NCI-H446 treated with DMSO at 0.1 percent for 48 hours (cell line): ENCODE results near the gene WDR70.
"Not testable (repeated sequence)": the region's sequence is repeated elsewhere in the genome, so short reads cannot be mapped to it uniquely, and the experiment has no call there.

Experiments
- DNase-seq: peaks from one replicate; lab custom pipeline; 2025; lab: John Stamatoyannopoulos, UW

Gene WDR70

GRCh38 chr5:37454402-37455055, 75.4 kb downstream of the WDR70 start:
- DNase-seq: not testable (repeated sequence)

- DNase-seq: not testable (repeated sequence)
Observed at GRCh38 chr5:37463191-37464051, 84.3 kb downstream of the WDR70 start.

- DNase-seq: not testable (repeated sequence)
Observed at GRCh38 chr5:37464581-37464980, 85.5 kb downstream of the WDR70 start.

- DNase-seq: not testable (repeated sequence)
Observed at GRCh38 chr5:37469383-37469782, 90.3 kb downstream of the WDR70 start.

- DNase-seq: no peak
Observed at GRCh38 chr5:37471666-37472197, 92.6 kb downstream of the WDR70 start.

- DNase-seq: no peak
Observed at GRCh38 chr5:37477426-37477825, 98.3 kb downstream of the WDR70 start.

- DNase-seq: no peak
Observed at GRCh38 chr5:37478121-37478894, 99.2 kb downstream of the WDR70 start.

- not testable (repeated sequence) for DNase-seq
Observed at GRCh38 chr5:37481395-37481794, 102.3 kb downstream of the WDR70 start.

GRCh38 chr5:37490120-37490810, 111.1 kb downstream of the WDR70 start:
- DNase-seq: no peak

GRCh38 chr5:37490931-37491330, 111.8 kb downstream of the WDR70 start:
- DNase-seq: no peak

- no peak for DNase-seq
Observed at GRCh38 chr5:37492778-37493555, 113.8 kb downstream of the WDR70 start.

GRCh38 chr5:37494756-37495155, 115.6 kb downstream of the WDR70 start:
- no peak for DNase-seq

GRCh38 chr5:37495210-37495609, 116.1 kb downstream of the WDR70 start:
- DNase-seq: peak; percentile 14

- DNase-seq: no peak
Observed at GRCh38 chr5:37495668-37496347, 116.7 kb downstream of the WDR70 start.

GRCh38 chr5:37496902-37497445, 117.9 kb downstream of the WDR70 start:
- no peak for DNase-seq

GRCh38 chr5:37501152-37501551, 122.0 kb downstream of the WDR70 start:
- no peak for DNase-seq

- DNase-seq: no peak
Observed at GRCh38 chr5:37506241-37506640, 127.1 kb downstream of the WDR70 start.

- DNase-seq: no peak
Observed at GRCh38 chr5:37506722-37507121, 127.6 kb downstream of the WDR70 start.

- DNase-seq: no peak
Observed at GRCh38 chr5:37511646-37512045, 132.5 kb downstream of the WDR70 start.

GRCh38 chr5:37514946-37515345, 135.8 kb downstream of the WDR70 start:
- no peak for DNase-seq
